K562 (cell line): ENCODE measurements around the gene B4GALNT4. TPM values are rescaled to one million over a fixed set of nuclear protein-coding genes. Genes with fewer than 3 reads are reported as not detected.

ENCODE experiments used
- ARHGAP35 ChIP-seq: fragments of 450-650 bp; IDR thresholded peaks from 2 replicates; pipeline ENCODE4 v1.6.1; 2018; ENCODE audit not compliant: partially characterized antibody
- ARNT ChIP-seq, 2 experiments: fragments of 450-650 bp; IDR thresholded peaks; 2 replicates each; pipeline ENCODE4 v1.6.1; 2016; ENCODE audit warnings: mild to moderate bottlenecking in 1 of 2
- CBX3 ChIP-seq, 2 experiments: IDR thresholded peaks; 1 replicate in 1 of 2; 2 replicates in 1 of 2; pipeline ENCODE4 v1.6.1; 2012; ENCODE audit warnings: inconsistent platforms in 2 of 2, low read length in 2 of 2, borderline replicate concordance in 1 of 2, control low read depth in 1 of 2
- ELF1 ChIP-seq: fragments of 200-800 bp; sonication (Bioruptor generic); IDR thresholded peaks from 2 replicates; pipeline ENCODE4 v1.6.1; 2016; ENCODE audit warnings: missing genetic modification characterization, missing compliant biosample characterization
- IFI16 ChIP-seq: fragments of 250-450 bp; sonication (Bioruptor Pico); IDR thresholded peaks from 2 replicates; pipeline ENCODE4 v2.1.2; 2022; ENCODE audit warnings: mild to moderate bottlenecking, inconsistent platforms
- NR2F6 ChIP-seq: fragments of 450-650 bp; formaldehyde crosslinking; IDR thresholded peaks from 2 replicates; pipeline ENCODE4 v1.4.0; 2020; ENCODE audit warnings: mild to moderate bottlenecking
- PHF20 ChIP-seq: fragments of 450-650 bp; IDR thresholded peaks from 2 replicates; pipeline ENCODE4 v1.6.1; 2018; ENCODE audit not compliant: partially characterized antibody
- PYGO2 ChIP-seq: fragments of 450-650 bp; IDR thresholded peaks from 2 replicates; pipeline ENCODE4 v1.6.1; 2016; ENCODE audit warnings: mild to moderate bottlenecking, missing genetic modification characterization, moderate library complexity, missing compliant biosample characterization
- SMARCE1 ChIP-seq: fragments of 450-650 bp; IDR thresholded peaks from 2 replicates; pipeline ENCODE4 v1.7.1; 2016; ENCODE audit warnings: mild to moderate bottlenecking
- TCF7L2 ChIP-seq: fragments of 150-350 bp; IDR thresholded peaks from 2 replicates; pipeline ENCODE4 v1.6.1; 2016; ENCODE audit warnings: low read depth, mild to moderate bottlenecking, low read length, moderate library complexity
- ZNF121 ChIP-seq: sonication (generic); formaldehyde crosslinking; conservative IDR thresholded peaks from 2 replicates; pipeline ENCODE4 v1.8.0; 2022; ENCODE audit warnings: missing genetic modification reagents
- ZNF408 ChIP-seq: fragments of 250-450 bp; sonication (Bioruptor Pico); IDR thresholded peaks from 2 replicates; pipeline ENCODE4 v1.4.0; 2020; ENCODE audit warnings: low read depth, mild to moderate bottlenecking, moderate library complexity
- ZSCAN29 ChIP-seq: fragments of 450-650 bp; IDR thresholded peaks from 2 replicates; pipeline ENCODE4 v1.6.1; 2017
- polyA plus RNA-seq, 8 experiments: library from polyadenylated mRNA; depleted of rRNA in 4 of 8; stranded (reverse) in 5 of 8; unstranded in 3 of 8; fragments of >200 nt; fragmentation: Nextera tagmentation in 2 of 8; fragmentation: Illumina TruSeq in 1 of 8; extraction: Ambion mirVana in 2 of 8; extraction: Trizol in 1 of 8; gene quantifications; 2 replicates each; pipeline versions ENCODE4 v1.2.1 to v1.2.3, GENCODE V29; 2011 to 2014; ENCODE audit warnings: inconsistent platforms in 1 of 8, missing spikeins in 1 of 8
- total RNA-seq, 7 experiments: library from RNA; depleted of rRNA in 6 of 7; stranded (reverse); fragments of >200 nt in 6 of 7; fragmentation: Illumina TruSeq in 2 of 7; extraction: Trizol in 2 of 7; gene quantifications; 2 replicates each; pipeline versions ENCODE4 v1.2.1 to v1.2.3, GENCODE V29; 2011 to 2021; ENCODE audit warnings: low replicate concordance in 1 of 7
- TF ChIP-seq, protein P1 (sequence below): sonication (generic); formaldehyde crosslinking; IDR thresholded peaks from 2 replicates; pipeline ENCODE4 v1.8.1; 2023; ENCODE audit warnings: mild to moderate bottlenecking, missing genetic modification reagents
- TF ChIP-seq, protein P2 (sequence below): sonication (generic); formaldehyde crosslinking; IDR thresholded peaks from 2 replicates; pipeline ENCODE4 v1.8.1; 2023; ENCODE audit warnings: missing genetic modification reagents, mild to moderate bottlenecking, borderline replicate concordance

B4GALNT4 gene
- total and polyA plus RNA-seq, 9 of the 15 experiments (the other 6 are each of a cell fraction or from before 2014, with no cell fraction given), result 0.20 to 37.1 (median 10.8) TPM; not detected in 1

DNA sequence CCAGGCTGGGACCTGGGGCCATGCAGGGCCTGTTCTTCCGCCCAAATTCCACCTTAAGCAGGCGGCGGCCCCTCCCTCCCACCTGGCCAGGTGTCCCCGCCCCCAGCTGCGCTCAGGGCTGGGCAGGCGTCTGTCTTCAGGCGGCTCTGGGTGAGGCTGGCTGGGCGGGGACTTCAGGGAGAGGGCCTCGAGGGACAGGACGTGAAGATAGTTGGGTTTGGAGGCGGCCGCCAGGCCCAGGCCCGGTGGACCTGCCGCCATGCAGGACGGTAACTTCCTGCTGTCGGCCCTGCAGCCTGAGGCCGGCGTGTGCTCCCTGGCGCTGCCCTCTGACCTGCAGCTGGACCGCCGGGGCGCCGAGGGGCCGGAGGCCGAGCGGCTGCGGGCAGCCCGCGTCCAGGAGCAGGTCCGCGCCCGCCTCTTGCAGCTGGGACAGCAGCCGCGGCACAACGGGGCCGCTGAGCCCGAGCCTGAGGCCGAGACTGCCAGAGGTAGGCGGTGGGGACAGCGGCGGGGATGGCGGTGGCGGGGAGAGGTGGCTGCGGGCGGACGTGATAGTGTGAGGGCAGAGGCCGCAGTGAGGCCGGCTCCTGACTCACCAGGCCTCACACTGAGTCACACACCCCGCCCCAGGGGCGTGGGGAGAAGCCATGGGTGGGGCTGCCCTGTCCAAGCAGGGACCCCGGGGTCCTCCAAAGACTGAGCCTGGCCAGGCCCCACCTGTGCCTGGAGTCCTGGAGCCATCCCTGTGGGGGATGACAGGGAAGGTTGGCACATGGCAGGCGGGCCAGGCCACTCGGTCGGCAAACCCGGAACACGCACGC, 24.9 kb downstream of the B4GALNT4 start, which contains the start of gene PKP3 (continued):
- TF ChIP-seq SMARCE1 (peak; percentile 59; the same call in 1 of the 2 replicates), ZSCAN29 (no peak), NR2F6 (CRISPR knock-in tag) (no peak), ARHGAP35 (no peak), ARNT (IDR thresholded peaks at IDR 0.05) (no peak), PHF20 (no peak), ELF1 (tag) (peak; percentile 34; the same call in 1 of the 2 replicates), CBX3 (IDR thresholded peaks at IDR 0.05; ENCODE audit: borderline replicate concordance in 1 of 2, low read length in 2 of 2) (no peak), TCF7L2 (no peak), IFI16 (no peak), PYGO2 (tag) (no peak), ZNF408 (CRISPR knock-in tag) (no peak), ZNF121 (no peak)
- TF ChIP-seq, protein P1, sequence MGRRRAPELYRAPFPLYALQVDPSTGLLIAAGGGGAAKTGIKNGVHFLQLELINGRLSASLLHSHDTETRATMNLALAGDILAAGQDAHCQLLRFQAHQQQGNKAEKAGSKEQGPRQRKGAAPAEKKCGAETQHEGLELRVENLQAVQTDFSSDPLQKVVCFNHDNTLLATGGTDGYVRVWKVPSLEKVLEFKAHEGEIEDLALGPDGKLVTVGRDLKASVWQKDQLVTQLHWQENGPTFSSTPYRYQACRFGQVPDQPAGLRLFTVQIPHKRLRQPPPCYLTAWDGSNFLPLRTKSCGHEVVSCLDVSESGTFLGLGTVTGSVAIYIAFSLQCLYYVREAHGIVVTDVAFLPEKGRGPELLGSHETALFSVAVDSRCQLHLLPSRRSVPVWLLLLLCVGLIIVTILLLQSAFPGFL, result no peak
- TF ChIP-seq, protein P2, sequence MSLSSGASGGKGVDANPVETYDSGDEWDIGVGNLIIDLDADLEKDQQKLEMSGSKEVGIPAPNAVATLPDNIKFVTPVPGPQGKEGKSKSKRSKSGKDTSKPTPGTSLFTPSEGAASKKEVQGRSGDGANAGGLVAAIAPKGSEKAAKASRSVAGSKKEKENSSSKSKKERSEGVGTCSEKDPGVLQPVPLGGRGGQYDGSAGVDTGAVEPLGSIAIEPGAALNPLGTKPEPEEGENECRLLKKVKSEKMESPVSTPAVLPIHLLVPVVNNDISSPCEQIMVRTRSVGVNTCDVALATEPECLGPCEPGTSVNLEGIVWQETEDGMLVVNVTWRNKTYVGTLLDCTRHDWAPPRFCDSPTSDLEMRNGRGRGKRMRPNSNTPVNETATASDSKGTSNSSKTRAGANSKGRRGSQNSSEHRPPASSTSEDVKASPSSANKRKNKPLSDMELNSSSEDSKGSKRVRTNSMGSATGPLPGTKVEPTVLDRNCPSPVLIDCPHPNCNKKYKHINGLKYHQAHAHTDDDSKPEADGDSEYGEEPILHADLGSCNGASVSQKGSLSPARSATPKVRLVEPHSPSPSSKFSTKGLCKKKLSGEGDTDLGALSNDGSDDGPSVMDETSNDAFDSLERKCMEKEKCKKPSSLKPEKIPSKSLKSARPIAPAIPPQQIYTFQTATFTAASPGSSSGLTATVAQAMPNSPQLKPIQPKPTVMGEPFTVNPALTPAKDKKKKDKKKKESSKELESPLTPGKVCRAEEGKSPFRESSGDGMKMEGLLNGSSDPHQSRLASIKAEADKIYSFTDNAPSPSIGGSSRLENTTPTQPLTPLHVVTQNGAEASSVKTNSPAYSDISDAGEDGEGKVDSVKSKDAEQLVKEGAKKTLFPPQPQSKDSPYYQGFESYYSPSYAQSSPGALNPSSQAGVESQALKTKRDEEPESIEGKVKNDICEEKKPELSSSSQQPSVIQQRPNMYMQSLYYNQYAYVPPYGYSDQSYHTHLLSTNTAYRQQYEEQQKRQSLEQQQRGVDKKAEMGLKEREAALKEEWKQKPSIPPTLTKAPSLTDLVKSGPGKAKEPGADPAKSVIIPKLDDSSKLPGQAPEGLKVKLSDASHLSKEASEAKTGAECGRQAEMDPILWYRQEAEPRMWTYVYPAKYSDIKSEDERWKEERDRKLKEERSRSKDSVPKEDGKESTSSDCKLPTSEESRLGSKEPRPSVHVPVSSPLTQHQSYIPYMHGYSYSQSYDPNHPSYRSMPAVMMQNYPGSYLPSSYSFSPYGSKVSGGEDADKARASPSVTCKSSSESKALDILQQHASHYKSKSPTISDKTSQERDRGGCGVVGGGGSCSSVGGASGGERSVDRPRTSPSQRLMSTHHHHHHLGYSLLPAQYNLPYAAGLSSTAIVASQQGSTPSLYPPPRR (CRISPR knock-in tag), result no peak
